Retinal pigment epithelial cell (primary cell): Measurements from ENCODE around the gene MYCL.
A peak's percentile ranks its signal among the peaks of the same experiment; 100 is the strongest.

Source experiments
- DNase-seq: peaks from one replicate; pipeline ENCODE4 v3.0.0-alpha.2; 2010; ENCODE audit warnings: low read depth
- H3K4me3 ChIP-seq: 2 replicates; pipeline ENCODE4 v1.5.1; 2011; ENCODE audit warnings: mild to moderate bottlenecking, low read length, control low read depth, moderate library complexity
- CTCF ChIP-seq: conservative IDR thresholded peaks from 2 replicates; pipeline ENCODE4 v1.5.1; 2011; ENCODE audit warnings: low read depth, low read length, control low read depth, inconsistent platforms

The MYCL gene

GRCh38 chr1:39895731-39896480 lies 5.8 kb downstream of the MYCL start:
- no peak for DNase-seq
- H3K4me3 ChIP-seq = no peak overlapping the region
- TF ChIP-seq CTCF = no peak

GRCh38 chr1:39894884-39895495 lies 6.7 kb downstream of the MYCL start:
- no peak for DNase-seq
- no peak for TF ChIP-seq CTCF
- H3K4me3 ChIP-seq = no peak overlapping the region

GRCh38 chr1:39892601-39893595 lies 8.8 kb downstream of the MYCL start:
- DNase-seq = peak; percentile 91
- no peak for TF ChIP-seq CTCF
- peak overlapping the region; percentile 16 for H3K4me3 ChIP-seq

- TF ChIP-seq CTCF = no peak
- DNase-seq = no peak
- H3K4me3 ChIP-seq = no peak overlapping the region
These were observed 10.8 kb downstream of the MYCL start for GRCh38 chr1:39890880-39891279.

GRCh38 chr1:39890273-39890672 lies 11.4 kb downstream of the MYCL start:
- DNase-seq = no peak
- H3K4me3 ChIP-seq = no peak overlapping the region
- TF ChIP-seq CTCF = no peak

- DNase-seq = no peak
- no peak for TF ChIP-seq CTCF
- no peak overlapping the region for H3K4me3 ChIP-seq
These were observed 14.9 kb downstream of the MYCL start for GRCh38 chr1:39886757-39887231.
